Stimulated activated CD4-positive, alpha-beta T cell treated with anti-CD3 and anti-CD28 coated beads, Interleukin-4, amount 100 ng/mL, for 1 hour (primary cell): ENCODE data around the gene STIM2.

Experiments
- DNase-seq: peaks from one replicate; pipeline ENCODE4 v3.0.0-alpha.2; 2020

The STIM2 gene

DNA sequence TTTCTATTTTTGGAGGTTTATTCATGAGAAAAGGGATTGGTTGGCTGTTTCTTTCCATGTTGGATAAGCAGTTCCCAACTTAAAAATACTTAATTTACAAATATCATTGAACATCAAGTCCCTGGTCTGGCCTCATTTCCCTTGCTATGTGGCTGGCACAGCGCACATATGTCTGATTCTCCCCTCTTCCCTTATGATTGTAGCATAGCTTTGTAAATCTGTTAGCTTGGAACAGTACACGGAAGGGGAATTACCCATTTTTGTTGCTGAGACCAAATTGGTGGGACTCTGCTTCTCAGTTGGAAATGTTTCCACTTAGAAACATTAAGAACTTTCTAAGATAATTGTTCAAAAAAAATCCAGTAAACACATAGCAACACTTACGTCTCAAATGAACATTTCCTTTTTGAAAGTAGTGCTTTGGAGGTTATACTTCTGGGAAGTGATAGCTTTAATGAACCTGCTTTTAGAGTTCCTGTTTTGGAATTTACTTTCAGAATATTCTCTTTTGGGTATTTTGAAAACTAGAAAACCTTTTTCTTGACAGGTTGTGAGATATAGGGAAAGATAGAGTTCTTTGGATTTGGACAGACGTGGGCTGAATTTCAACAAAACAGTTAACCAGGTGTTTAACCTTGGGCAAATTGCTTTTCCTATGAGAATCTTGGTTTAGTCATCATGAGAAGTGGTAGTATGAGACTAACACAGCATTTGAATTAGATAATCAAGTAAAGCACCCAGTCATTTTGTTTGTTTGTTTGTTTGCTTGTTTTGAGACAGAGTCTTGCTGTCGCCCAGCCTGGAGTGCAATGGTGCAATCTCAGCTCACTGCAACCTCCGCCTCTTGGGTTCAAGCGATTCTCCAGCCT is 47.3 kb downstream of the STIM2 start:
- DNase-seq = no peak

DNA sequence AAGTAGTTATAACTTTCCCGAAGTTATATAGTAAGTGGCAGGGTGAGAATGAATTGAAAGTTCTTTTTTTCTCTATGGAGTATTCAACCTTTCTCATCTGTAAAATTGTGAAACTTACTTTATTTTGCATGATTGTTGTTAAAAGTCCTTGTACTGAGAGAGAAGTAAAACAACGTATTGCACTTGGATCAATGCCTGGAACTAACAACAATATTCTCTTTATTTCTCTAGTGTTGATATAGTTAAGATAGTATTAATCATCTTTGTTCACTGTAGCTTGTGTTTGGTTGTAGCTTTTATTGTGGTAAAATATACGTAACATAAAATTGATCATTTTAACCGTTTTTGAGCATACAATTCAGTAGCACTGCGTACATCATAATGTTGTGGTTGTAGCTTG is 48.7 kb downstream of the STIM2 start:
- no peak for DNase-seq

GRCh38 chr4:26911254-26911653 is 50.6 kb downstream of the STIM2 start:
- DNase-seq = no peak

DNA sequence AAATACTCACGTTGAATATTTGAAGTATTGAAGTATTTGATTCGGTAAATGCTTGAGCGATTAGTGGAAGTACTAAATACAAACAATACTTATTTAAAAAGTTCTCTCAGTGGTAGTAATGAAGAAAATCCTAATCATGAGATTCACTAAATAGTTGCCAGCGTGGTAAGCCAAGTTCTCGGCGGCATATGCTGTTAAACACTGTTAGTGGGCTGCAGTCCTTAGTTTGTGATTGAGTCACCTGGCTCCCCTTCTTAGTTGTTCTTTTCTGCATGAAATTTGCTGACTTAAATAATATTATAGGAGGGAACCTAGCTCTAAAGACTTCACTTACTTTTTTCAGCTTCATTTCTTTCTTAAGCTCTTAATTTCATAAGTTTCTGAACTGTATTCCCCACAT is 51.4 kb downstream of the STIM2 start:
- no peak for DNase-seq

DNA sequence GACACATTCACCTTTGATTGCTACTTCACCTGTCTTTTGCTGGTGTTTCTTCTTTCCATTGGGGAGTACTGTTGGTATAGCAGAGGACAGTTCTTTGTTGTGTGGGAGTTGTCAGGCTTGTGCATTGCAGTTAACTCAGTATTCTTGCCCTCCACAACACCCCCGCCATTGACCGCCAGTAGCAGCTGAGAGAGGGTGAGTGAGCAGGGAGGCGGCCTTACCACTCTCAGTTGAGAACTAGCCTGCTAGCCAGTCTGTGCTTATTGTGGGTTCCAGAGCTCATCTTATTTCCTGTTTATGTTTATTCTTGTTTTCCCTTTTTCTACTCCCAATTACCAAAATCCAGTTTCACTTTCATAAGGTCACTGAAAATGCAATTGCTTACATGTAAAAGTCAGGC is 52.2 kb downstream of the STIM2 start:
- no peak for DNase-seq

GRCh38 chr4:26916195-26916594 is 55.6 kb downstream of the STIM2 start:
- no peak for DNase-seq

DNA sequence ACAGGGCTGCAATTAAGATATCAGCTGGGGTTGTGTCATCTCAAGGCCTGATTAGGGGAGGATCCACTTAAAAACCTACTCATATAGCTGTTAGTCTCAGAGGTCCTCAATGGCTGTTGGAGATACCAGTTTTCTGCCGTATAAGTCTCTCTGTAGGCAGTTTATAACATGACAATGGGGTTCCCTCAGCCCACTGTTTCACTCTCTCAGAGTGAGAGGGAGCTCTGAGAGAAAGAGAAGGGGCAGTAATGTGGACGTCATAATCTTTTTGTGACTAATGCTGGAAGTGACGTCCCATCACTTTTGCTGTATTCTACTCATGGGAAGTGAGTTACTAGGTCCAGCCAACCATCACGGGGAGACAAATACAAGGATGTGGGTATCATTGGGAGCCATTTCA is 70.3 kb downstream of the STIM2 start:
- DNase-seq = no peak

DNA sequence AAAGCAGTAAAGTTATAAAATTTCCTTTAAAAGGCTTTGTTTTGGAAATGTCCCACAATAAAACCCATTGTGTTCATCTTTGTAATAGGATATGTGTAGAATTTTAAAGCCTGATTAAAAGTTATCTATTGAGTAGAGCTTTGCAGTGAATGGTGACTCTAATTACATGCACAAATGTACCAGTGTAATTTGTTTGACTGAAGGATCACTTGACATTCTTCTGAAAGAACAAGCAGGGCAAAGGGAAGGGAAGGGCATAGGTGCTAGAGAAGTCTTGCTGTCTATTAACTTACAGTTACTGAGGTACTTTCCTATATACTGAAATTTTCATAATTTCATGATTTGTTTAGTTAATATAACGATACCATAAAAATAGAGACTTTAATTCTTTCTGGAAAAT is 70.8 kb downstream of the STIM2 start:
- DNase-seq = no peak

GRCh38 chr4:26931966-26932365 is 71.3 kb downstream of the STIM2 start:
- no peak for DNase-seq

DNA sequence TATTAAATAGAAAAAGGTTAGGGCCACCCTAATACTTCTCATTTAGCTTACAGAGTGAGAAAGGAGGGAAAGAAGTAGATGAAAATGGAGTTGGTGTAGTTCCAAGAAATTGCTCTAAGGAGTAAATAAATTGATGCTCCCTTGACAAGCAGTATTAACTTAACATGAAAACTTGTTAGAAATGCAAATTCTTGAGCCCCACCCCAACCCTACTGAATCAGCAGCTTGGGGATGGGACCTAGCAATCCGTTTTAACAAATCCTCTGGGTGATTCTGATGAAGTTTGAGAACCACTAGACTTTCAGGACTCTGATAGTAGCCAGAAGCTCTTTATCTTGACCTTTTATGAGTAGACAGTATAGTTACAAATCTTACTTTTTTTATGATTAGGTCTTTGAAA is 74.8 kb downstream of the STIM2 start:
- no peak for DNase-seq

GRCh38 chr4:26936284-26937065 is 75.8 kb downstream of the STIM2 start:
- no peak for DNase-seq

DNA sequence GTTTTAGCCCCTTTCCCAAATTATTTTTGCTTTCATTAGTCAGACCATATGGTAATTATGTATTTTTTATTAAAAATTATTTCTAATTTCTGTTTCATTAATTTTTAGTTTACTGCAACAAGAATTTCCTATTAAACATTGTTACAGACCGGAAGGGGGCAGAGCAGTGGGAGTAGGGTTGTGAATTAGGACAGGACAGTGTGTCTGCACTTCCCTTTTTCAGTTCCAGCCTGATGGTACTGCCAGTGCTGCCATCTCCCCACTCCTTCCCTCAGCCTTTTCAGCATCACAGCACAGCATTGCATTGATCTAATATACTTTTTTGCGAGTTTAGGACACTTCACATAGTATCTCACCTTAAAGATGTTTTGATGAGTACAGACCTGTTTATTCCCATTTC is 76.5 kb downstream of the STIM2 start:
- DNase-seq = no peak

GRCh38 chr4:26937567-26937966 is 76.9 kb downstream of the STIM2 start:
- DNase-seq = no peak

DNA sequence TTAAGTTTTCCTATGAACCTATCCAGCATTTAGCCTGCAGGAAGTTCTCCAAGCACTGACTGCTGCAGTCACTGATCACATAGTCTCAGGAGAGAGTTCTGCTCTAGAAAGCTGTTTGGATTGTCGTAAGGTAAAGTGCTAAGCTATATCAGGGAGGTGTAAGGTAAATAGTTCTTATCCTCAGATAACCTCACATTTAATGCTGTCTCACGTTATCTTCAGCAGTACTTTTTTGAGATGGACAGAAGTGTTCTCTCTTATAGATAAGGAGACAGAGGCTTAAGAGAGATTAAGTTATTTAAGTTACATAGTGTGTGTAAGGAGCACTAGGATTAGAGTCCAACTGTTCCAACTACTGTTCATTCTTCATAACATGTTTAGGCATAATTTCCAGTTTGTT is 77.9 kb downstream of the STIM2 start:
- no peak for DNase-seq

- DNase-seq = no peak
These were observed 81.3 kb downstream of the STIM2 start for GRCh38 chr4:26941951-26942350.

GRCh38 chr4:26942871-26943270 is 82.2 kb downstream of the STIM2 start:
- DNase-seq = no peak

DNA sequence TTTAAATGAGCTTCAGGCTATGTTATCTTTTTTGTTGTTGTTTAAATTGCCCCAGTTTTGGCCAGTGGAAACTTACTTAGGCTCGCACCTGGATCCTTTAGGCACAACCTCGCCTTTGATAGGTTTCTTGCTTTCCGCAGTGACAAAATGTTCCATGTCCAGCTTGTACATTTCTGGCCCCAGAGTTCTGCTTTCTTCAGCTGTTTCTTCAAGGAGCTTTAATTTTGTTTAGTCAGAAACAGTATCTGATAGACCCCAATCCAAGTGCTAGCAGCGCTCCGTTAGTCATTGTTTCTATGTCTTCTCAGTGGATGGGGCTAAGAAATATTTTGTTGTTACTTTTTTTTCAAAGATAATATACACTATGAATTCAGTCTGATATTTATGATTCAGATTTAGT is 82.8 kb downstream of the STIM2 start:
- no peak for DNase-seq

- DNase-seq = no peak
These were observed 85.2 kb downstream of the STIM2 start for GRCh38 chr4:26945794-26946193.

GRCh38 chr4:26947318-26947717 is 86.7 kb downstream of the STIM2 start:
- no peak for DNase-seq

- no peak for DNase-seq
These were observed 89.8 kb downstream of the STIM2 start for GRCh38 chr4:26950446-26950845.

DNA sequence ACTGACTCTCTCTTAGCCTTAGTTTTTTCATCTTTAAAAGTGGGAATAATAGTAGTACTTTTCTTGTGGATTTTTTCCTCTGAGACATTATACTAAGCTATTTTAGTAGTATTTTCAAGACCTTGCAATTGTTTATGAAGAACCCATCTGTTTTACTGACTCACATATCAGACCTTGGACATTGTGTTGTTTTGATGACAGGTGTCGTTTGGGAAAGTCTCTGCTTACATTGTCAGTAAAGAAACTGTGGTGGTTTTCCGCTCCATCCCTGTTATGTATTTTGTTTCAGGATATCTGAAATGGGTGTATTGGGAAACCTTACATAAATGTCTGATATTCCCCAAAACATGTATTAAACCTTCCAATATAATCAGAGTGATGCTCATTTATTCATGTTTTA is 92.2 kb downstream of the STIM2 start:
- no peak for DNase-seq

GRCh38 chr4:26953366-26953765 is 92.7 kb downstream of the STIM2 start:
- no peak for DNase-seq

DNA sequence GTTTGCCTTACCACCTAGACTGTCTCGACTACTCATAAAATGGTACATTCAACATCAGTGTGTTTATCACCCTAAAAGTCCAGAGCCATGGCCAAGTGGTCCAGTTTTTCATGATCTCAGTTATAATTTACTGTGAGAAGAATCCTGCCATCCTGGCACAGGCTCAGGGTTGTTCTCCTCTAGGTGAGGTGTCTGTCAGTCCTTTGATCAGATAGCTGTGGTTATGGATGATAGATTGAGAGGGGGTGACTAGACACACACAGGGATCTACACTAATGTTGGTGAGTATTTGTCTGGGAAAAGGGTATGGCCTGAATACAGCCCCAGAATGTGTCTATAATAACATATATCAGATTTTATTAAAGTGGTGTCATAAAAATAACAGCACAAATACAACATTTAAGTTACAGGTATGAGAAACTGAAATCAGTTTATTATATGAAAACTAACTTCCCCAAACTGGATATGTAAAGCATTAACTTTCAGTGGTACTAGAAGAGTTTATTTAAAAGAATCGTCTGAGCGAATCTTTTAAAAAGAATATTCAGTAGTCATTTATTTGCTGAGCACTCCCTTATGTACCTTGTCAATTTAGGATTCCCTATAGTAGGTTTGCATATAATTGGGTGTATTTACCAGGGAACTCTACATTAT is 93.3 kb downstream of the STIM2 start:
- DNase-seq = no peak

GRCh38 chr4:26955241-26955640 is 94.6 kb downstream of the STIM2 start:
- DNase-seq = no peak
